GM12878 (cell line): ENCODE measurements around the gene ADAMTS16. TPM values are rescaled to one million over a fixed set of nuclear protein-coding genes. Genes with fewer than 3 reads are reported as not detected.

Experiments used
- ATAC-seq: fragments of 200-7000 bp; cut with Tn5 transposase; 3 replicates; pipeline ENCODE4 v1.9.1; 2020; ENCODE audit warnings: mild to moderate bottlenecking, moderate library complexity
- BruUV-seq: library from RNA; stranded (reverse); fragments of 400-500 nt; replicated peaks from 2 replicates; lab custom pipeline; 2021; lab: Mats Ljungman, UMichigan
- CTCF ChIA-PET: fragments of 300-600 bp; sonication (Branson Sonifier 250); formaldehyde crosslinking; extraction: SDS; loops from one replicate; lab custom pipeline; 2021; ENCODE audit warnings: inconsistent platforms; lab: Yijun Ruan, JAX
- POLR2A ChIA-PET: fragments of 350-600 bp; formaldehyde crosslinking; extraction: SDS; loops from one replicate; lab custom pipeline; 2021; ENCODE audit warnings: inconsistent platforms; lab: Charles Lee
- RAD21 ChIA-PET: fragments of 300-600 bp; sonication (Branson Sonifier 250); formaldehyde crosslinking; loops from one replicate; lab custom pipeline; 2023; ENCODE audit warnings: antibody characterized with exemption; ENCODE audit not compliant: unreplicated experiment; lab: Charles Lee
- SMC1A ChIA-PET: fragments of 300-600 bp; sonication (Branson Sonifier 250); formaldehyde crosslinking; loops from one replicate; lab custom pipeline; 2023; ENCODE audit not compliant: unreplicated experiment, uncharacterized antibody; lab: Charles Lee
- DNase-seq: peaks from one replicate; pipeline ENCODE4 v3.0.0-alpha.2; 2011; ENCODE audit warnings: low read depth, low spot score
- FAIRE-seq: peaks from 3 replicates; lab custom pipeline; 2011; peaks lifted over from hg19 to GRCh38; lab: Jason Lieb, UNC
- H2AFZ ChIP-seq: 2 replicates; pipeline ENCODE4 v1.6.0; 2011; ENCODE audit warnings: low read depth, low read length, control low read depth; ENCODE audit not compliant: control insufficient read depth
- H3K27ac ChIP-seq: 2 replicates; pipeline ENCODE4 v1.5.1; 2011; ENCODE audit warnings: control low read depth; ENCODE audit not compliant: control insufficient read depth, insufficient read depth
- H3K27me3 ChIP-seq, 2 experiments: replicated peaks in 1 of 2; 2 replicates each; pipeline versions ENCODE4 v1.6.0 to v1.6.1; 2011; ENCODE audit warnings: low read length in 1 of 2; ENCODE audit not compliant: control insufficient read depth in 2 of 2, insufficient read depth in 2 of 2
- H3K36me3 ChIP-seq, 2 experiments: 2 replicates each; pipeline ENCODE4 v1.5.1; 2011; ENCODE audit warnings: low read length in 1 of 2; ENCODE audit not compliant: control insufficient read depth in 2 of 2, insufficient read depth in 2 of 2
- H3K4me1 ChIP-seq: 2 replicates; pipeline ENCODE4 v1.6.1; 2011; ENCODE audit warnings: mild to moderate bottlenecking, low read length, moderate library complexity, mixed read lengths; ENCODE audit not compliant: control insufficient read depth, insufficient read depth
- H3K4me2 ChIP-seq: 2 replicates; pipeline ENCODE4 v1.6.0; 2011; ENCODE audit warnings: control low read depth; ENCODE audit not compliant: control insufficient read depth, insufficient read depth
- H3K4me3 ChIP-seq: fragments of 200-600 bp; sonication (generic); 2 replicates; pipeline ENCODE4 v1.5.1; 2016
- H3K79me2 ChIP-seq: 2 replicates; pipeline ENCODE4 v1.6.0; 2011; ENCODE audit warnings: low read length; ENCODE audit not compliant: control insufficient read depth, insufficient read depth
- H3K9ac ChIP-seq: 2 replicates; pipeline ENCODE4 v1.8.0; 2011; ENCODE audit warnings: low read length, control low read depth, mixed read lengths; ENCODE audit not compliant: control insufficient read depth, insufficient read depth
- H3K9me3 ChIP-seq: replicated peaks from 3 replicates; pipeline ENCODE4 v1.5.1; 2011; ENCODE audit warnings: mild to moderate bottlenecking, low read length; ENCODE audit not compliant: control insufficient read depth, insufficient read depth
- H4K20me1 ChIP-seq: 2 replicates; pipeline ENCODE4 v1.6.0; 2011; ENCODE audit not compliant: control insufficient read depth, insufficient read depth
- ATF2 ChIP-seq: IDR thresholded peaks from 2 replicates; pipeline ENCODE4 v1.6.1; 2012; ENCODE audit warnings: low read length, inconsistent platforms
- JUND ChIP-seq: IDR thresholded peaks from 2 replicates; pipeline ENCODE4 v1.6.1; 2012; ENCODE audit warnings: low read depth, mild to moderate bottlenecking, low read length, improper control_type of control experiment, moderate library complexity
- NRF1 ChIP-seq: conservative IDR thresholded peaks from 2 replicates; pipeline ENCODE4 v1.6.1; 2011; ENCODE audit warnings: mild to moderate bottlenecking, low read depth, low read length, improper control_type of control experiment
- PRDM15 ChIP-seq: fragments of 450-650 bp; formaldehyde crosslinking; IDR thresholded peaks from 2 replicates; pipeline ENCODE4 v1.4.0; 2020; ENCODE audit warnings: mild to moderate bottlenecking, moderate library complexity
- RCOR1 ChIP-seq: conservative IDR thresholded peaks from 2 replicates; pipeline ENCODE4 v1.6.1; 2012; ENCODE audit warnings: low read depth, low read length, improper control_type of control experiment
- RUNX3 ChIP-seq: IDR thresholded peaks from 2 replicates; pipeline ENCODE4 v1.6.1; 2012; ENCODE audit warnings: low read length, inconsistent platforms
- WRNIP1 ChIP-seq: IDR thresholded peaks from 2 replicates; pipeline ENCODE4 v1.6.1; 2011; ENCODE audit warnings: low read depth, low read length, improper control_type of control experiment, borderline replicate concordance
- in situ Hi-C: fragments of 300-500 bp; cut with MboI; formaldehyde crosslinking; loops from 9 replicates; pipeline ENCODE4 v1.14.3; 2018; ENCODE audit warnings: mixed read lengths
- intact Hi-C: fragments of 100-400 bp; cut with micrococcal nuclease; formaldehyde crosslinking; loops from one replicate; pipeline ENCODE4 v1.14.2; 2022; ENCODE audit not compliant: unreplicated experiment
- polyA plus RNA-seq, 11 experiments: library from polyadenylated mRNA; depleted of rRNA in 4 of 11; unstranded in 6 of 11; stranded (reverse) in 5 of 11; fragments of >200 nt; fragmentation: Nextera tagmentation in 4 of 11; fragmentation: Illumina TruSeq in 1 of 11; extraction: Ambion mirVana in 4 of 11; extraction: Trizol in 1 of 11; gene quantifications; 1 replicate in 1 of 11; 2 replicates in 10 of 11; pipeline versions ENCODE4 v1.2.1 to v1.2.3, GENCODE V29; 2011 to 2016; ENCODE audit warnings: inconsistent platforms in 2 of 11, missing spikeins in 2 of 11, low read depth in 1 of 11
- total RNA-seq, 4 experiments: library from RNA; depleted of rRNA in 3 of 4; stranded (reverse); fragments of >200 nt in 3 of 4; fragmentation: Illumina TruSeq in 1 of 4; extraction: Trizol in 1 of 4; gene quantifications; 2 replicates each; pipeline versions ENCODE4 v1.2.1 to v1.2.3, GENCODE V29; 2013 to 2021

Gene ADAMTS16
- total and polyA plus RNA-seq, 10 of the 15 experiments (the other 5 are each of a cell fraction or from before 2014, with no cell fraction given), result 0.04 TPM; not detected in 9

GRCh38 chr5:5105531-5105930 is 34.6 kb upstream of the ADAMTS16 start (continued):
- TF ChIP-seq PRDM15 (no peak), NRF1 (no peak), RCOR1 (no peak), WRNIP1 (no peak)

GRCh38 chr5:5116956-5117355 is 23.2 kb upstream of the ADAMTS16 start:
- H3K9ac ChIP-seq, result no peak overlapping the region
- DNase-seq (no peak), FAIRE-seq (no peak), ATAC-seq (peak; percentile 39; the same call in 1 of the 3 replicates)
- POLR2A ChIA-PET, result no interaction called here
- H2AFZ ChIP-seq, result no peak overlapping the region
- H4K20me1 ChIP-seq, result no peaks in the 10 kb centered on the region
- SMC1A ChIA-PET, result no interaction called here
- no peaks in the 10 kb centered on the region for H3K27me3 ChIP-seq
- H3K27ac ChIP-seq, result no peak overlapping the region
- H3K36me3 ChIP-seq, result no peaks in the 10 kb centered on the region
- CTCF ChIA-PET, result no interaction called here
- H3K4me3 ChIP-seq, result no peak overlapping the region
- no peaks in the 10 kb centered on the region for H3K9me3 ChIP-seq
- RAD21 ChIA-PET, result no interaction called here
- no TSS peak for BruUV-seq
- H3K4me1 ChIP-seq, result no peaks in the 10 kb centered on the region
- no peak overlapping the region for H3K4me2 ChIP-seq
- TF ChIP-seq JUND (no peak), ATF2 (peak; percentile 48; the same call in 1 of the 2 replicates), RUNX3 (peak; percentile 28; the same call in 1 of the 2 replicates)
- intact Hi-C loops, result no loop called here
- no peaks in the 10 kb centered on the region for H3K79me2 ChIP-seq
- in situ Hi-C loops, result no loop called here
